Measurements from ENCODE around the gene PABPC1L. TPM values are rescaled to one million over a fixed set of nuclear protein-coding genes. Genes with fewer than 3 reads are reported as not detected.
A peak's percentile ranks its signal among the peaks of the same experiment; 100 is the strongest.

Gene PABPC1L
- total and polyA plus RNA-seq, 2 of the 13 experiments (the other 11 are each of a cell fraction or from before 2014, with no cell fraction given) = 30.8 to 252 TPM

DNA sequence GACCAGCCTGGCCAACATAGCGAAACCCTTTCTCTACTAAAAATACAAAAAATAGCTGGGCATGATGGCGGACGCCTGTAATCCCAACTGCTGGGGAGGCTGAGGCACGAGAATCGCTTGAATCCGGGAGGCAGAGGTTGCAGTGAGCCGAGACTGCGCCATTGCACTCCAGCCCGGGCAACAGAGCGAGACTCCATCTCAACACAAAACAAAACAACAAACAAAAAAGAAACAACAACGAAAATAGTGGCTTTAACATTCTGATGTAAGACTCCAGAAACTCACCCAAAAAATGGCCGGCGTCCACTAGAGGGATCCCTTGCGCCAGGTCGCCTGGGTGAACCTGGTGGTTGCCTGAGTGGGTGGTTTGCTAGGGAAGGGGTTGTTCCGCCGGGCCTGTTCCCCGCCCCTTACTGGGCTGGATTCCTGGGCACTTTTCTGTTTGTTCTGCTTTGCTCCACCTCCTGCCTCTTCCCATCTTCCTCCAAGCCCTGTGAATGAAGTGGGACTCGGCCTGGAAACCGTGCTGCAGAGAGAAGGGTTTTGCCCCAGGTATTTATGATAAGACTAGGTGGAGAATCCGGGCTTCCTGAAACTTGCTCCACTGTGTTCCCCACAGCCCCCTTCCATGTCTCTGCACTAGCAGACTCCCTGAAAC lies 1.5 kb downstream of the PABPC1L start (continued):
- TF ChIP-seq, protein P1, sequence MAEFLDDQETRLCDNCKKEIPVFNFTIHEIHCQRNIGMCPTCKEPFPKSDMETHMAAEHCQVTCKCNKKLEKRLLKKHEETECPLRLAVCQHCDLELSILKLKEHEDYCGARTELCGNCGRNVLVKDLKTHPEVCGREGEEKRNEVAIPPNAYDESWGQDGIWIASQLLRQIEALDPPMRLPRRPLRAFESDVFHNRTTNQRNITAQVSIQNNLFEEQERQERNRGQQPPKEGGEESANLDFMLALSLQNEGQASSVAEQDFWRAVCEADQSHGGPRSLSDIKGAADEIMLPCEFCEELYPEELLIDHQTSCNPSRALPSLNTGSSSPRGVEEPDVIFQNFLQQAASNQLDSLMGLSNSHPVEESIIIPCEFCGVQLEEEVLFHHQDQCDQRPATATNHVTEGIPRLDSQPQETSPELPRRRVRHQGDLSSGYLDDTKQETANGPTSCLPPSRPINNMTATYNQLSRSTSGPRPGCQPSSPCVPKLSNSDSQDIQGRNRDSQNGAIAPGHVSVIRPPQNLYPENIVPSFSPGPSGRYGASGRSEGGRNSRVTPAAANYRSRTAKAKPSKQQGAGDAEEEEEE (CRISPR knock-in tag; IDR thresholded peaks at IDR 0.05; ENCODE audit: borderline replicate concordance) = peak; percentile 81; the same call in 1 of the 2 replicates
- peak; percentile 24; the same call in 1 of the 2 replicates for TF ChIP-seq RXRA (CRISPR knock-in tag; IDR thresholded peaks at IDR 0.05)
- no peak for TF ChIP-seq MYNN (CRISPR knock-in tag; IDR thresholded peaks at IDR 0.05; ENCODE audit: low read depth)
- TF ChIP-seq RCOR2 (CRISPR knock-in tag; IDR thresholded peaks at IDR 0.05) = no peak
- TF ChIP-seq TAF15 (IDR thresholded peaks at IDR 0.05; ENCODE audit: low read depth, low read length, poor library complexity, severe bottlenecking) = no peak
- peak; percentile 91 for TF ChIP-seq SMAD3 (CRISPR knock-in tag; IDR thresholded peaks at IDR 0.05)
- peak; percentile 98 for TF ChIP-seq XRCC5 (optimal IDR thresholded peaks at IDR 0.05; ENCODE audit: low read length)
- no peak for TF ChIP-seq EZH2 (conservative IDR thresholded peaks at IDR 0.05; ENCODE audit: low read depth, low read length)
- TF ChIP-seq, protein P2, sequence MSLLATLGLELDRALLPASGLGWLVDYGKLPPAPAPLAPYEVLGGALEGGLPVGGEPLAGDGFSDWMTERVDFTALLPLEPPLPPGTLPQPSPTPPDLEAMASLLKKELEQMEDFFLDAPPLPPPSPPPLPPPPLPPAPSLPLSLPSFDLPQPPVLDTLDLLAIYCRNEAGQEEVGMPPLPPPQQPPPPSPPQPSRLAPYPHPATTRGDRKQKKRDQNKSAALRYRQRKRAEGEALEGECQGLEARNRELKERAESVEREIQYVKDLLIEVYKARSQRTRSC (CRISPR knock-in tag; IDR thresholded peaks at IDR 0.05; ENCODE audit: low read depth) = no peak
- TF ChIP-seq, protein P3, sequence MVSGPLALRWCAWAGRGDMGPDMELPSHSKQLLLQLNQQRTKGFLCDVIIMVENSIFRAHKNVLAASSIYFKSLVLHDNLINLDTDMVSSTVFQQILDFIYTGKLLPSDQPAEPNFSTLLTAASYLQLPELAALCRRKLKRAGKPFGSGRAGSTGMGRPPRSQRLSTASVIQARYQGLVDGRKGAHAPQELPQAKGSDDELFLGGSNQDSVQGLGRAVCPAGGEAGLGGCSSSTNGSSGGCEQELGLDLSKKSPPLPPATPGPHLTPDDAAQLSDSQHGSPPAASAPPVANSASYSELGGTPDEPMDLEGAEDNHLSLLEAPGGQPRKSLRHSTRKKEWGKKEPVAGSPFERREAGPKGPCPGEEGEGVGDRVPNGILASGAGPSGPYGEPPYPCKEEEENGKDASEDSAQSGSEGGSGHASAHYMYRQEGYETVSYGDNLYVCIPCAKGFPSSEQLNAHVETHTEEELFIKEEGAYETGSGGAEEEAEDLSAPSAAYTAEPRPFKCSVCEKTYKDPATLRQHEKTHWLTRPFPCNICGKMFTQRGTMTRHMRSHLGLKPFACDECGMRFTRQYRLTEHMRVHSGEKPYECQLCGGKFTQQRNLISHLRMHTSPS (CRISPR knock-in tag; IDR thresholded peaks at IDR 0.05; ENCODE audit: low read depth) = no peak
- no peak for TF ChIP-seq GPBP1L1 (CRISPR knock-in tag; IDR thresholded peaks at IDR 0.05)
- TF ChIP-seq KDM1A (CRISPR knock-in tag; IDR thresholded peaks at IDR 0.05) = no peak
- no peak for TF ChIP-seq CBFB (CRISPR knock-in tag; IDR thresholded peaks at IDR 0.05)
- peak; percentile 74 for TF ChIP-seq GABPB1 (CRISPR knock-in tag; IDR thresholded peaks at IDR 0.05)
- TF ChIP-seq RAD51 (IDR thresholded peaks at IDR 0.05; ENCODE audit: borderline replicate concordance) = no peak
- TF ChIP-seq ZNF589 (CRISPR knock-in tag; conservative IDR thresholded peaks at IDR 0.05) = no peak
- TF ChIP-seq, protein P4, sequence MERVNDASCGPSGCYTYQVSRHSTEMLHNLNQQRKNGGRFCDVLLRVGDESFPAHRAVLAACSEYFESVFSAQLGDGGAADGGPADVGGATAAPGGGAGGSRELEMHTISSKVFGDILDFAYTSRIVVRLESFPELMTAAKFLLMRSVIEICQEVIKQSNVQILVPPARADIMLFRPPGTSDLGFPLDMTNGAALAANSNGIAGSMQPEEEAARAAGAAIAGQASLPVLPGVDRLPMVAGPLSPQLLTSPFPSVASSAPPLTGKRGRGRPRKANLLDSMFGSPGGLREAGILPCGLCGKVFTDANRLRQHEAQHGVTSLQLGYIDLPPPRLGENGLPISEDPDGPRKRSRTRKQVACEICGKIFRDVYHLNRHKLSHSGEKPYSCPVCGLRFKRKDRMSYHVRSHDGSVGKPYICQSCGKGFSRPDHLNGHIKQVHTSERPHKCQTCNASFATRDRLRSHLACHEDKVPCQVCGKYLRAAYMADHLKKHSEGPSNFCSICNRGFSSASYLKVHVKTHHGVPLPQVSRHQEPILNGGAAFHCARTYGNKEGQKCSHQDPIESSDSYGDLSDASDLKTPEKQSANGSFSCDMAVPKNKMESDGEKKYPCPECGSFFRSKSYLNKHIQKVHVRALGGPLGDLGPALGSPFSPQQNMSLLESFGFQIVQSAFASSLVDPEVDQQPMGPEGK (CRISPR knock-in tag; IDR thresholded peaks at IDR 0.05) = peak; percentile 74
- TF ChIP-seq TP53 (CRISPR knock-in tag; conservative IDR thresholded peaks at IDR 0.05) = peak; percentile 89
- TF ChIP-seq, protein P5, sequence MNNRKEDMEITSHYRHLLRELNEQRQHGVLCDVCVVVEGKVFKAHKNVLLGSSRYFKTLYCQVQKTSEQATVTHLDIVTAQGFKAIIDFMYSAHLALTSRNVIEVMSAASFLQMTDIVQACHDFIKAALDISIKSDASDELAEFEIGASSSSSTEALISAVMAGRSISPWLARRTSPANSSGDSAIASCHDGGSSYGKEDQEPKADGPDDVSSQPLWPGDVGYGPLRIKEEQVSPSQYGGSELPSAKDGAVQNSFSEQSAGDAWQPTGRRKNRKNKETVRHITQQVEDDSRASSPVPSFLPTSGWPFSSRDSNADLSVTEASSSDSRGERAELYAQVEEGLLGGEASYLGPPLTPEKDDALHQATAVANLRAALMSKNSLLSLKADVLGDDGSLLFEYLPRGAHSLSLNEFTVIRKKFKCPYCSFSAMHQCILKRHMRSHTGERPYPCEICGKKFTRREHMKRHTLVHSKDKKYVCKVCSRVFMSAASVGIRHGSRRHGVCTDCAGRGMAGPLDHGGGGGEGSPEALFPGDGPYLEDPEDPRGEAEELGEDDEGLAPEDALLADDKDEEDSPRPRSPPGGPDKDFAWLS (CRISPR knock-in tag; IDR thresholded peaks at IDR 0.05; ENCODE audit: borderline replicate concordance) = peak; percentile 76; the same call in 1 of the 2 replicates
- 0 out of 2 replicates have a peak, but pooled peaks have one; percentile 41 for TF ChIP-seq FOXK2 (IDR thresholded peaks at IDR 0.05)

All from HepG2 (cell line).